Activated CD8-positive, alpha-beta T cell treated with anti-CD3 and anti-CD28 coated beads for 36 hours (primary cell): ENCODE data around the gene GDAP2. TPM values are rescaled to one million over a fixed set of nuclear protein-coding genes. Genes with fewer than 3 reads are reported as not detected.

Experiments used
- ATAC-seq: fragments of 200-7000 bp; cut with Tn5 transposase; one replicate; pipeline ENCODE4 v1.10.0; 2021; ENCODE audit warnings: mild to moderate bottlenecking, moderate library complexity
- CTCF ChIA-PET: fragments of 350-600 bp; sonication (Branson Sonifier 250); formaldehyde crosslinking; loops from one replicate; lab custom pipeline; 2021; ENCODE audit warnings: antibody characterized with exemption; lab: Charles Lee
- POLR2A ChIA-PET: fragments of 350-600 bp; sonication (Branson Sonifier 250); formaldehyde crosslinking; loops from one replicate; lab custom pipeline; 2021; ENCODE audit warnings: antibody characterized with exemption; lab: Charles Lee
- DNase-seq: peaks from one replicate; pipeline ENCODE4 v3.0.0-alpha.2; 2020
- H3K27ac Mint-ChIP-seq: one replicate; pipeline ENCODE4 v1.8.0; 2021; ENCODE audit warnings: mild to moderate bottlenecking, mixed read lengths
- H3K27me3 Mint-ChIP-seq: one replicate; pipeline ENCODE4 v1.8.0; 2021; ENCODE audit warnings: mixed read lengths
- H3K36me3 Mint-ChIP-seq: one replicate; pipeline ENCODE4 v1.8.0; 2021; ENCODE audit warnings: low read depth, mixed read lengths
- H3K4me1 Mint-ChIP-seq: one replicate; pipeline ENCODE4 v1.8.0; 2021; ENCODE audit warnings: low read depth, mixed read lengths
- H3K4me3 Mint-ChIP-seq: one replicate; pipeline ENCODE4 v1.8.0; 2021; ENCODE audit warnings: mild to moderate bottlenecking, moderate library complexity, mixed read lengths
- H3K9me3 Mint-ChIP-seq: one replicate; pipeline ENCODE4 v1.8.0; 2021; ENCODE audit warnings: mixed read lengths
- CTCF ChIP-seq: fragments of 200-600 bp; IDR thresholded peaks from one replicate; pipeline ENCODE4 v1.8.0; 2022; ENCODE audit warnings: antibody characterized with exemption, mild to moderate bottlenecking
- intact Hi-C: fragments of 100-400 bp; cut with micrococcal nuclease; formaldehyde crosslinking; loops from one replicate; pipeline ENCODE4 v1.10.0; 2022
- total RNA-seq, 2 experiments: library from RNA; stranded (reverse); gene quantifications; one replicate each; pipeline ENCODE4 v1.2.3, GENCODE V29; 2021

The GDAP2 gene
- total RNA-seq, 2 experiments from 2014 or later: 18.5 to 20.4 TPM

GRCh38 chr1:117819301-117819700 is 110.1 kb downstream of the GDAP2 start:
- intact Hi-C loops: no loop called here
- ATAC-seq (no peak), DNase-seq (no peak)
- Mint-ChIP-seq H3K9me3 (peaks cover 3% of the 10 kb centered on the region), H3K4me1 (no peaks in the 10 kb centered on the region), H3K27me3 (peaks cover 6% of the 10 kb centered on the region), H3K36me3 (no peaks in the 10 kb centered on the region), H3K27ac (no peak overlapping the region), H3K4me3 (no peak overlapping the region)
- POLR2A ChIA-PET: no interaction called here
- CTCF ChIA-PET: no interaction called here
- no peak for TF ChIP-seq CTCF

GRCh38 chr1:117818456-117818855 is 111.0 kb downstream of the GDAP2 start:
- peaks cover 6% of the 10 kb centered on the region for H3K27me3 Mint-ChIP-seq
- POLR2A ChIA-PET: no interaction called here

GRCh38 chr1:117817629-117818028 is 111.8 kb downstream of the GDAP2 start:
- no peak for TF ChIP-seq CTCF
- no peaks in the 10 kb centered on the region for H3K36me3 Mint-ChIP-seq
- POLR2A ChIA-PET: no interaction called here
- no peak overlapping the region for H3K27ac Mint-ChIP-seq
- no peak for ATAC-seq
- peaks cover 6% of the 10 kb centered on the region for H3K27me3 Mint-ChIP-seq
- intact Hi-C loops: no loop called here
- H3K9me3 Mint-ChIP-seq: peaks cover 3% of the 10 kb centered on the region
- H3K4me3 Mint-ChIP-seq: no peak overlapping the region
- no peaks in the 10 kb centered on the region for H3K4me1 Mint-ChIP-seq
- CTCF ChIA-PET: no interaction called here
- DNase-seq: no peak

More at GRCh38 chr1:117818456-117818855, 111.0 kb downstream of the GDAP2 start:
- Mint-ChIP-seq H3K4me3 (no peak overlapping the region), H3K27ac (no peak overlapping the region), H3K9me3 (peaks cover 3% of the 10 kb centered on the region), H3K36me3 (no peaks in the 10 kb centered on the region), H3K4me1 (no peaks in the 10 kb centered on the region)
- CTCF ChIA-PET: no interaction called here
- no peak for TF ChIP-seq CTCF
- ATAC-seq (no peak), DNase-seq (no peak)
- intact Hi-C loops: no loop called here

- intact Hi-C loops: no loop called here
- Mint-ChIP-seq H3K4me3 (no peak overlapping the region), H3K4me1 (no peaks in the 10 kb centered on the region), H3K9me3 (no peaks in the 10 kb centered on the region), H3K36me3 (no peaks in the 10 kb centered on the region), H3K27me3 (peaks cover 9% of the 10 kb centered on the region), H3K27ac (no peak overlapping the region)
- ATAC-seq (no peak), DNase-seq (no peak)
- ChIA-PET POLR2A (no interaction called here), CTCF (interaction anchor here (1.5 kb wide), 1 partner anchor 80 kb away, joined by 4 read pairs; no protein-coding TSS in a partner anchor)
- TF ChIP-seq CTCF: no peak
These were observed 113.5 kb downstream of the GDAP2 start for GRCh38 chr1:117815926-117816325.

- Mint-ChIP-seq H3K4me3 (no peak overlapping the region), H3K36me3 (no peaks in the 10 kb centered on the region), H3K9me3 (no peaks in the 10 kb centered on the region), H3K4me1 (no peaks in the 10 kb centered on the region), H3K27ac (no peak overlapping the region), H3K27me3 (peaks cover 9% of the 10 kb centered on the region)
- ChIA-PET CTCF (interaction anchor here (1.2 to 1.5 kb wide), 2 partner anchors 8 to 81 kb away, joined by 3 to 4 read pairs; no protein-coding TSS in a partner anchor), POLR2A (no interaction called here)
- DNase-seq (no peak), ATAC-seq (no peak)
- no peak for TF ChIP-seq CTCF
- intact Hi-C loops: no loop called here
These were observed 114.3 kb downstream of the GDAP2 start for GRCh38 chr1:117814856-117815797.
